K562 (cell line): ENCODE results near the gene NACA. TPM values are rescaled to one million over a fixed set of nuclear protein-coding genes. Genes with fewer than 3 reads are reported as not detected.
A peak's percentile ranks its signal among the peaks of the same experiment; 100 is the strongest.

Experiments used
- ATAC-seq: fragments of 200-7000 bp; cut with Tn5 transposase; 3 replicates; pipeline ENCODE4 v1.9.1; 2020; ENCODE audit warnings: moderate library complexity
- BruUV-seq: library from RNA; stranded (reverse); fragments of 400-500 nt; replicated peaks from 2 replicates; lab custom pipeline; 2021; lab: Mats Ljungman, UMichigan
- CTCF ChIA-PET: fragments of 300-600 bp; formaldehyde crosslinking; extraction: SDS; loops from one replicate; lab custom pipeline; 2021; ENCODE audit warnings: low intra/inter-chr PET ratio; lab: Yijun Ruan, JAX
- POLR2A ChIA-PET: fragments of 300-600, 350-650 bp; sonication (Branson Sonifier 250); formaldehyde crosslinking; extraction: SDS; loops from one replicate; lab custom pipeline; 2021; ENCODE audit warnings: antibody characterized with exemption, inconsistent platforms; lab: Yijun Ruan, JAX
- DNase-seq, 4 experiments: peaks; one replicate each; pipeline versions ENCODE4 v3.0.0 to v3.0.0-alpha.2; 2011 to 2018; ENCODE audit warnings: low spot score in 3 of 4, mixed read lengths in 3 of 4; ENCODE audit errors: extremely low read depth in 1 of 4
- FAIRE-seq: peaks from 2 replicates; lab custom pipeline; 2011; peaks lifted over from hg19 to GRCh38; lab: Jason Lieb, UNC
- H2AFZ ChIP-seq: 2 replicates; pipeline ENCODE4 v1.6.0; 2011; ENCODE audit warnings: low read depth, low read length, control low read depth, inconsistent platforms
- H3K27ac ChIP-seq: fragments of 200-600 bp; 3 replicates; pipeline ENCODE4 v1.8.0; 2011; ENCODE audit warnings: low read depth, mild to moderate bottlenecking, control low read depth, inconsistent platforms, low read length, moderate library complexity, mixed read lengths; ENCODE audit errors: extremely low read depth
- H3K27me3 ChIP-seq, 2 experiments: fragments of 300-600 bp in 1 of 2; 2 replicates in 1 of 2; 3 replicates in 1 of 2; pipeline versions ENCODE4 v1.6.0 to v1.8.0; 2011; ENCODE audit warnings: inconsistent platforms in 2 of 2, low read length in 2 of 2, mild to moderate bottlenecking in 1 of 2, mixed read lengths in 1 of 2, moderate library complexity in 1 of 2; ENCODE audit not compliant: control insufficient read depth in 2 of 2, insufficient read depth in 2 of 2
- H3K36me3 ChIP-seq: fragments of 300-600 bp; 3 replicates; pipeline ENCODE4 v1.8.0; 2011; ENCODE audit warnings: mild to moderate bottlenecking, low read length, inconsistent platforms; ENCODE audit not compliant: control insufficient read depth, insufficient read depth
- H3K4me1 ChIP-seq, 2 experiments: fragments of 200-600 bp in 1 of 2; replicated peaks in 1 of 2; 2 replicates in 1 of 2; 3 replicates in 1 of 2; pipeline versions ENCODE4 v1.5.1 to v1.8.0; 2011; ENCODE audit warnings: inconsistent platforms in 2 of 2, low read length in 2 of 2, mild to moderate bottlenecking in 1 of 2, mixed read lengths in 1 of 2, moderate library complexity in 1 of 2; ENCODE audit not compliant: control insufficient read depth in 2 of 2, insufficient read depth in 2 of 2
- H3K4me2 ChIP-seq: 2 replicates; pipeline ENCODE4 v1.6.1; 2011; ENCODE audit warnings: low read length, control low read depth, inconsistent platforms, mixed read lengths; ENCODE audit not compliant: insufficient read depth
- H3K4me3 ChIP-seq: fragments of 200-600 bp; sonication (generic), shearing (Covaris generic); 2 replicates; pipeline ENCODE4 v1.5.1; 2016; ENCODE audit warnings: control low read depth, inconsistent platforms
- H3K79me2 ChIP-seq: fragments of 200-600 bp; 3 replicates; pipeline ENCODE4 v1.8.0; 2011; ENCODE audit warnings: low read length, inconsistent platforms; ENCODE audit not compliant: control insufficient read depth, insufficient read depth
- H3K9ac ChIP-seq, 2 experiments: 2 replicates each; pipeline versions ENCODE4 v1.6.0 to v1.6.1; 2011; ENCODE audit warnings: low read depth in 2 of 2, low read length in 2 of 2, control low read depth in 1 of 2, inconsistent platforms in 1 of 2, mild to moderate bottlenecking in 1 of 2, mixed read lengths in 1 of 2; ENCODE audit not compliant: insufficient read depth in 1 of 2
- H3K9me1 ChIP-seq: one replicate; pipeline ENCODE4 v1.6.0; 2011; ENCODE audit warnings: inconsistent platforms, mild to moderate bottlenecking, low read length, moderate library complexity; ENCODE audit not compliant: control insufficient read depth, insufficient read depth
- H3K9me3 ChIP-seq: replicated peaks from 2 replicates; pipeline ENCODE4 v1.5.1; 2011; ENCODE audit warnings: low read depth, low read length, inconsistent platforms; ENCODE audit not compliant: control insufficient read depth, insufficient read depth
- H4K20me1 ChIP-seq: replicated peaks from 2 replicates; pipeline ENCODE4 v1.6.1; 2011; ENCODE audit warnings: low read length, inconsistent platforms, mixed read lengths; ENCODE audit not compliant: control insufficient read depth, insufficient read depth
- ARID1B ChIP-seq: fragments of 450-650 bp; IDR thresholded peaks from 2 replicates; pipeline ENCODE4 v1.6.1; 2016; ENCODE audit warnings: antibody characterized with exemption, mild to moderate bottlenecking, inconsistent platforms
- CEBPB ChIP-seq: fragments of 450-650 bp; IDR thresholded peaks from 2 replicates; pipeline ENCODE4 v1.6.1; 2016; ENCODE audit warnings: missing genetic modification characterization, missing compliant biosample characterization
- EP400 ChIP-seq: fragments of 450-650 bp; IDR thresholded peaks from 2 replicates; pipeline ENCODE4 v1.6.1; 2017; ENCODE audit warnings: antibody characterized with exemption, mild to moderate bottlenecking, moderate library complexity
- GABPB2 ChIP-seq: fragments of 250-450 bp; sonication (Bioruptor Pico); conservative IDR thresholded peaks from 2 replicates; pipeline ENCODE4 v1.5.1; 2021; ENCODE audit warnings: mild to moderate bottlenecking
- HNRNPL ChIP-seq: fragments of 200-400 bp; formaldehyde crosslinking; IDR thresholded peaks from 2 replicates; pipeline ENCODE4 v1.6.1; 2017; ENCODE audit warnings: low read depth, mild to moderate bottlenecking, low read length
- KDM1A ChIP-seq, 2 experiments: fragments of 450-650 bp; IDR thresholded peaks; 2 replicates each; pipeline ENCODE4 v1.6.1; 2016; ENCODE audit warnings: mild to moderate bottlenecking in 2 of 2
- MED1 ChIP-seq: sonication (generic); formaldehyde crosslinking; IDR thresholded peaks from 2 replicates; pipeline ENCODE4 v1.8.1; 2023; ENCODE audit warnings: missing genetic modification reagents, borderline replicate concordance
- MEIS2 ChIP-seq: fragments of 450-650 bp; IDR thresholded peaks from 2 replicates; pipeline ENCODE4 v1.6.1; 2014; ENCODE audit warnings: mild to moderate bottlenecking; ENCODE audit not compliant: partially characterized antibody
- RHOXF2B ChIP-seq: fragments of 250-450 bp; sonication (Bioruptor Pico); conservative IDR thresholded peaks from 2 replicates; pipeline ENCODE4 v1.5.1; 2021
- SP1 ChIP-seq: sonication (generic); formaldehyde crosslinking; IDR thresholded peaks from 2 replicates; pipeline ENCODE4 v1.8.1; 2022; ENCODE audit warnings: mild to moderate bottlenecking, missing genetic modification reagents
- ZC3H11A ChIP-seq: IDR thresholded peaks from 2 replicates; pipeline ENCODE4 v1.6.1; 2012; ENCODE audit warnings: low read depth, low read length, improper control_type of control experiment
- ZNF212 ChIP-seq: fragments of 450-650 bp; formaldehyde crosslinking; IDR thresholded peaks from 2 replicates; pipeline ENCODE4 v1.4.0; 2020; ENCODE audit warnings: mild to moderate bottlenecking
- WGBS: fragments of 100-300 bp; shearing (Covaris generic); methylation state at CpG from one replicate; pipeline ENCODE4 v1.1.6; 2016; ENCODE audit warnings: low coverage, mixed read lengths; ENCODE audit not compliant: insufficient coverage; ENCODE audit errors: missing lambda C conversion rate; 5-methylcytosine and 5-hydroxymethylcytosine counted together
- in situ Hi-C: fragments of 300-500 bp; cut with MboI; formaldehyde crosslinking; loops from 4 replicates; pipeline ENCODE4 v1.15.0; 2018; ENCODE audit warnings: inconsistent platforms, mixed read lengths
- intact Hi-C: fragments of 100-400 bp; cut with micrococcal nuclease; formaldehyde crosslinking; loops from 2 replicates; pipeline ENCODE4 v1.14.2; 2022
- polyA plus RNA-seq, 8 experiments: library from polyadenylated mRNA; depleted of rRNA in 4 of 8; stranded (reverse) in 5 of 8; unstranded in 3 of 8; fragments of >200 nt; fragmentation: Nextera tagmentation in 2 of 8; fragmentation: Illumina TruSeq in 1 of 8; extraction: Ambion mirVana in 2 of 8; extraction: Trizol in 1 of 8; gene quantifications; 2 replicates each; pipeline versions ENCODE4 v1.2.1 to v1.2.3, GENCODE V29; 2011 to 2014; ENCODE audit warnings: inconsistent platforms in 1 of 8, missing spikeins in 1 of 8
- total RNA-seq, 7 experiments: library from RNA; depleted of rRNA in 6 of 7; stranded (reverse); fragments of >200 nt in 6 of 7; fragmentation: Illumina TruSeq in 2 of 7; extraction: Trizol in 2 of 7; gene quantifications; 2 replicates each; pipeline versions ENCODE4 v1.2.1 to v1.2.3, GENCODE V29; 2011 to 2021; ENCODE audit warnings: low replicate concordance in 1 of 7
- TF ChIP-seq, protein P1 (sequence below), 2 experiments: fragments of 450-650 bp; conservative IDR thresholded peaks; 2 replicates each; pipeline ENCODE4 v1.6.1; 2017; ENCODE audit warnings: mild to moderate bottlenecking in 2 of 2, moderate library complexity in 2 of 2
- TF ChIP-seq, protein P2 (sequence below): fragments of 450-650 bp; IDR thresholded peaks from 2 replicates; pipeline ENCODE4 v1.7.1; 2018; ENCODE audit warnings: mild to moderate bottlenecking, low read depth; ENCODE audit not compliant: partially characterized antibody

The NACA gene
- total and polyA plus RNA-seq, 9 of the 15 experiments (the other 6 are each of a cell fraction or from before 2014, with no cell fraction given), result 1,030 to 2,416 (median 1,645) TPM

DNA sequence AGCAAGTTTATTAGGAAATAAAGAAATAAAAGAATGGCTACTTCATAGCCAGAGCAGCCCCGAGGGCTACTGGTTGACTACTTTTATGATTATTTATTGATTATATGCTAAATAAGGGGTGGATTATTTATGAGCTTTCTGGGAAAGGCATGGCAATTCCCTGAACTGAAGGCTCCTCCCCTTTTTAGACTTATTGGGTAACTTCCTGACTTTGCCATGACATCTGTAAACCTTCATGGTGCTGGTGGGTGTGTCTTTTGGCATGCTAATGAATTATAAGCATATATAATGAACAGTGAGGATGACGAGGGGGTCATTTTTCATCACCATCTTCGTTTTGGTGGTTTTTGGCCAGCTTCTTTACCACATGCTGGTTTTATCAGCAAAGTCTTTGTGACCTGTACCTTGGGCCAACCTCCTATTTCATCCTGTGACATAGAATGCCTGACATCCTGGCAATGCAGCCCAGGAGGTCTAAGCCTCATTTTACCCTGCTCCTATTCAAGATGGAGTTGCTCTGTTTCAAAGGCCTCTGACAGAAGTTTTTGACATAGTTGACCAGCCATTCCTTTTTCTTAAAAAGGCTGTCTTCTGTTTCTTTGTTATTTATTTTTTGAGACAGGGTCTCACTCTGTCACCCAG, 26.0 kb downstream of the NACA start (continued):
- TF ChIP-seq SP1 (CRISPR knock-in tag), result no peak
- no peak for TF ChIP-seq GABPB2 (CRISPR knock-in tag)
- TF ChIP-seq MEIS2, result peak; percentile 83
- peak; percentile 94 for TF ChIP-seq CEBPB (tag)
- TF ChIP-seq, protein P1, sequence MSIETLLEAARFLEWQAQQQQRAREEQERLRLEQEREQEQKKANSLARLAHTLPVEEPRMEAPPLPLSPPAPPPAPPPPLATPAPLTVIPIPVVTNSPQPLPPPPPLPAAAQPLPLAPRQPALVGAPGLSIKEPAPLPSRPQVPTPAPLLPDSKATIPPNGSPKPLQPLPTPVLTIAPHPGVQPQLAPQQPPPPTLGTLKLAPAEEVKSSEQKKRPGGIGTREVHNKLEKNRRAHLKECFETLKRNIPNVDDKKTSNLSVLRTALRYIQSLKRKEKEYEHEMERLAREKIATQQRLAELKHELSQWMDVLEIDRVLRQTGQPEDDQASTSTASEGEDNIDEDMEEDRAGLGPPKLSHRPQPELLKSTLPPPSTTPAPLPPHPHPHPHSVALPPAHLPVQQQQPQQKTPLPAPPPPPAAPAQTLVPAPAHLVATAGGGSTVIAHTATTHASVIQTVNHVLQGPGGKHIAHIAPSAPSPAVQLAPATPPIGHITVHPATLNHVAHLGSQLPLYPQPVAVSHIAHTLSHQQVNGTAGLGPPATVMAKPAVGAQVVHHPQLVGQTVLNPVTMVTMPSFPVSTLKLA (conservative IDR thresholded peaks at IDR 0.05), result 0 out of 4 replicates have a peak, but pooled peaks of 1 of the 2 experiments have one; percentile 42
- 0 out of 2 replicates have a peak, but pooled peaks have one; percentile 36 for TF ChIP-seq EP400
- TF ChIP-seq MED1 (CRISPR knock-in tag), result no peak

DNA sequence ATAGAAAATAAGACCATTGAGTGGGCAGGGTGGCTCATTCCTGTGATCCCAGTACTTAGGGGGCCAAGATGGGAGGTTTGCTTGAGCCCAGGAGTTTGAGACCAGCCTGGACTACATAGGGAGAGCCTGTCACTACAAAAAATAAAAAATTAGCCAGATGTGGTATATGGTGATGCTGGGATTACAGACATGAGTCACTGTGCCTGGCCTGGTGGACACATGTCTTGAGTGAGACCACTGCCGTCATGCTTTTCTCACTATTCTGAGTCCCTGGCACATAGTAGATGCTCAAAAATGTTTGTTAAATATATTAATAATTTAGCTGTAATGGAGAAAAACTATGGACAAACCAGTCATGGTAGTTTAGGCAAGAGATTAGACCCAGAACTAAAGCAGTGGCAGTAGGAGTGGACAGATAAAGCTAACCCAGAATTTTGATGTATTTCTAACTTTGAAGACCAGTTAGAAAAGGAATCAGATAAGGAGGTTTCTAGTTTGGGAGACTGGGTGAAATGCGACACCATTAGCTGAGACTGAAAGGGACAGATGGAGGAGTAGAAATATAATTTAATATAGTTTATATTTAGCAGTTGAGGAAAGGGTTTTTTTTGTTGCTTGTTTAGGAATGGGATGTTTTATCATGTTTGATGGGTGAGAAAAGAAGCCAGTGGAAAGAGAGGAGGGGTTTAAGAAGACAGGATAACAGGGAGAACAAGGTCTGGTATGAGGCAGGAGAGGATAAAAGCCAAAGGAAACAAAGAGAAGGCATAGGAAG, 29.6 kb downstream of the NACA start:
- ChIA-PET POLR2A (interaction anchor here (0.6 to 2.2 kb wide), 2 partner anchors 10 to 518 kb away, joined by 3 to 7 read pairs; no protein-coding TSS in a partner anchor), CTCF (no interaction called here)
- peak; percentile 78 for FAIRE-seq
- ATAC-seq, result peak; percentile 61
- H3K9me3 ChIP-seq, result no peaks in the 10 kb centered on the region
- peak in 2 of 4 experiments; percentile 57 to 63 for DNase-seq
- peak overlapping the region; percentile 77 for H3K27ac ChIP-seq
- 6% methylated on average over 2 of the region's 2 CpGs for WGBS
- H3K36me3 ChIP-seq, result no peaks in the 10 kb centered on the region
- intact Hi-C loops, result no loop called here
- H3K4me1 ChIP-seq, result peaks cover 29 to 32% of the 10 kb centered on the region in 2 experiments
- H3K9me1 ChIP-seq, result no peaks in the 10 kb centered on the region
- in situ Hi-C loops, result no loop called here
- BruUV-seq, result no TSS peak
- no peaks in the 10 kb centered on the region for H3K27me3 ChIP-seq
- H3K4me2 ChIP-seq, result peak overlapping the region; percentile 48
- H2AFZ ChIP-seq, result peak overlapping the region; percentile 88
- H4K20me1 ChIP-seq, result no peaks in the 10 kb centered on the region
- H3K79me2 ChIP-seq, result no peaks in the 10 kb centered on the region
- no peak overlapping the region for H3K4me3 ChIP-seq
- peak overlapping the region in 1 of 2 experiments; percentile 48; a peak in 2 of 4 replicates for H3K9ac ChIP-seq
- TF ChIP-seq ARID1B (peak; percentile 69), HNRNPL (no peak), RHOXF2B (no peak), ZNF212 (CRISPR knock-in tag) (no peak), ZC3H11A (no peak), KDM1A (IDR thresholded peaks at IDR 0.05) (peak; percentile 18 to 19; a peak in 1 of 4 replicates)
- TF ChIP-seq, protein P2, sequence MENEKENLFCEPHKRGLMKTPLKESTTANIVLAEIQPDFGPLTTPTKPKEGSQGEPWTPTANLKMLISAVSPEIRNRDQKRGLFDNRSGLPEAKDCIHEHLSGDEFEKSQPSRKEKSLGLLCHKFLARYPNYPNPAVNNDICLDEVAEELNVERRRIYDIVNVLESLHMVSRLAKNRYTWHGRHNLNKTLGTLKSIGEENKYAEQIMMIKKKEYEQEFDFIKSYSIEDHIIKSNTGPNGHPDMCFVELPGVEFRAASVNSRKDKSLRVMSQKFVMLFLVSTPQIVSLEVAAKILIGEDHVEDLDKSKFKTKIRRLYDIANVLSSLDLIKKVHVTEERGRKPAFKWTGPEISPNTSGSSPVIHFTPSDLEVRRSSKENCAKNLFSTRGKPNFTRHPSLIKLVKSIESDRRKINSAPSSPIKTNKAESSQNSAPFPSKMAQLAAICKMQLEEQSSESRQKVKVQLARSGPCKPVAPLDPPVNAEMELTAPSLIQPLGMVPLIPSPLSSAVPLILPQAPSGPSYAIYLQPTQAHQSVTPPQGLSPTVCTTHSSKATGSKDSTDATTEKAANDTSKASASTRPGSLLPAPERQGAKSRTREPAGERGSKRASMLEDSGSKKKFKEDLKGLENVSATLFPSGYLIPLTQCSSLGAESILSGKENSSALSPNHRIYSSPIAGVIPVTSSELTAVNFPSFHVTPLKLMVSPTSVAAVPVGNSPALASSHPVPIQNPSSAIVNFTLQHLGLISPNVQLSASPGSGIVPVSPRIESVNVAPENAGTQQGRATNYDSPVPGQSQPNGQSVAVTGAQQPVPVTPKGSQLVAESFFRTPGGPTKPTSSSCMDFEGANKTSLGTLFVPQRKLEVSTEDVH, result no peak
